ENCODE results near the gene FBXO28.

GRCh38 chr1:224183591-224184312 lies 69.8 kb downstream of the FBXO28 start:
- TF ChIP-seq GATA2 (IDR thresholded peaks at IDR 0.05; ENCODE audit: low read depth, low read length) (no peak), GATA3 (IDR thresholded peaks at IDR 0.05; ENCODE audit: low read depth, low read length) (no peak)

Data from SH-SY5Y (cell line).